ENCODE measurements around the gene BLACAT1.

The BLACAT1 gene

DNA sequence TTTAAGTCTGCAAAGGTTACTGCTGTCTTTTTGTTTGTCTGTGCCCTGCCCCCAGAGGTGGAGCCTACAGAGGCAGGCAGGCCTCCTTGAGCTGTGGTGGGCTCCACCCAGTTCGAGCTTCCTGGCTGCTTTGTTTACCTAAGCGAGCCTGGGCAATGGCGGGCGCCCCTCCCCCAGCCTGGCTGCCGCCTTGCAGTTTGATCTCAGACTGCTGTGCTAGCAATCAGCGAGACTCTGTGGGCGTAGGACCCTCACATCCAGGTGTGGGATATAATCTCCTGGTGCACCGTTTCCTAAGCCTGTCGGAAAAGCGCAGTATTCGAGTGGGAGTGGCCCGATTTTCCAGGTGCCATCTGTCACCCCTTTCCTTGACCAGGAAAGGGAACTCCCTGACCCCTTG, 49.6 kb downstream of the BLACAT1 start:
- DNase-seq = peak; percentile 10
